Thoracic aorta (tissue), 2 donors: ENCODE results near the gene PRR19. TPM values are rescaled to one million over a fixed set of nuclear protein-coding genes. Genes with fewer than 3 reads are reported as not detected.

ENCODE experiments used
- ATAC-seq: fragments of 150-250 bp; one replicate; pipeline ENCODE4 v1.8.0; 2017; ENCODE audit warnings: low read depth; ENCODE audit not compliant: insufficient number of reproducible peaks, low FRiP score
- DNase-seq: peaks from one replicate; pipeline ENCODE4 v3.0.0-alpha.2; 2020; ENCODE audit warnings: low spot score
- H3K27ac ChIP-seq, 2 donors: fragments of 200-600 bp; sonication (generic); 1 replicate in 1 of 2; 2 replicates in 1 of 2; pipeline ENCODE4 v1.5.1; 2016; ENCODE audit warnings: mild to moderate bottlenecking in 2 of 2, moderate library complexity in 2 of 2
- H3K27me3 ChIP-seq: fragments of 200-600 bp; sonication (generic); replicated peaks from 2 replicates; pipeline ENCODE4 v1.6.0; 2016; ENCODE audit warnings: mild to moderate bottlenecking; ENCODE audit not compliant: insufficient read depth
- H3K36me3 ChIP-seq: fragments of 200-600 bp; sonication (generic); one replicate; pipeline ENCODE4 v1.5.1; 2016
- H3K4me1 ChIP-seq, 2 donors: fragments of 200-600 bp; sonication (generic); 1 replicate in 1 of 2; 2 replicates in 1 of 2; pipeline versions ENCODE4 v1.5.1 to v1.6.0; 2016; ENCODE audit warnings: low read depth in 2 of 2, mild to moderate bottlenecking in 1 of 2; ENCODE audit not compliant: control insufficient read depth in 1 of 2
- H3K4me3 ChIP-seq: fragments of 200-600 bp; sonication (generic); 2 replicates; pipeline ENCODE4 v1.5.1; 2016; ENCODE audit warnings: mild to moderate bottlenecking
- H3K9me3 ChIP-seq: fragments of 200-600 bp; sonication (generic); 2 replicates; pipeline ENCODE4 v1.5.1; 2016
- CTCF ChIP-seq: fragments of 200-600 bp; sonication (generic); IDR thresholded peaks from one replicate; pipeline ENCODE4 v1.5.1; 2019; ENCODE audit warnings: antibody characterized with exemption
- total RNA-seq, 2 donors: library from RNA; depleted of rRNA; stranded (reverse); fragments of >200 nt; gene quantifications; one replicate each; pipeline versions ENCODE4 v1.1.0 to v1.2.3, GENCODE V29; 2016

PRR19 gene
- total RNA-seq, 2 donors from 2014 or later: not detected

GRCh38 chr19:42279902-42280814 is 21.8 kb upstream of the PRR19 start:
- Histone ChIP-seq H3K27me3 (no peaks in the 10 kb centered on the region), H3K36me3 (peaks cover 3% of the 10 kb centered on the region), H3K9me3 (no peaks in the 10 kb centered on the region), H3K4me1 (peaks cover 56 to 73% of the 10 kb centered on the region in 2 donors), H3K4me3 (peak overlapping the region; percentile 81), H3K27ac (peak overlapping the region; percentile 91 to 95)
- peak; percentile 87 for DNase-seq
- ATAC-seq: peak; percentile 47
- TF ChIP-seq CTCF: peak; percentile 93

- DNase-seq (no peak), ATAC-seq (no peak)
- H3K27ac ChIP-seq: peak overlapping the region; percentile 91 to 95
- H3K4me1 ChIP-seq: peaks cover 59 to 74% of the 10 kb centered on the region in 2 donors
- H3K36me3 ChIP-seq: no peaks in the 10 kb centered on the region
- H3K9me3 ChIP-seq: no peaks in the 10 kb centered on the region
- TF ChIP-seq CTCF: no peak
- peak overlapping the region; percentile 81 for H3K4me3 ChIP-seq
- no peaks in the 10 kb centered on the region for H3K27me3 ChIP-seq
These were observed 21.2 kb upstream of the PRR19 start for GRCh38 chr19:42280815-42281145.

GRCh38 chr19:42281146-42281826 is 20.6 kb upstream of the PRR19 start:
- H3K36me3 ChIP-seq: no peaks in the 10 kb centered on the region
- peak overlapping the region; percentile 91 to 95 for H3K27ac ChIP-seq
- H3K4me1 ChIP-seq: peaks cover 58 to 74% of the 10 kb centered on the region in 2 donors
- H3K4me3 ChIP-seq: peak overlapping the region; percentile 81
- no peaks in the 10 kb centered on the region for H3K27me3 ChIP-seq
- no peaks in the 10 kb centered on the region for H3K9me3 ChIP-seq
- ATAC-seq (no peak), DNase-seq (no peak)
- TF ChIP-seq CTCF: no peak

- DNase-seq: no peak
- peak overlapping the region; percentile 81 for H3K4me3 ChIP-seq
These were observed 19.8 kb upstream of the PRR19 start for GRCh38 chr19:42281827-42282762.

More at GRCh38 chr19:42281827-42282762, 19.8 kb upstream of the PRR19 start:
- Histone ChIP-seq H3K9me3 (no peaks in the 10 kb centered on the region), H3K36me3 (peaks cover 2% of the 10 kb centered on the region), H3K27ac (peak overlapping the region; percentile 91 to 95), H3K4me1 (peaks cover 56 to 73% of the 10 kb centered on the region in 2 donors), H3K27me3 (no peaks in the 10 kb centered on the region)
- no peak for TF ChIP-seq CTCF
- ATAC-seq: no peak
